HG03460 (cell line): ENCODE measurements around the gene FOS.
"Not testable (repeated sequence)": the region's sequence is repeated elsewhere in the genome, so short reads cannot be mapped to it uniquely, and the experiment has no call there.

Experiments used
- ATAC-seq: cut with Tn5 transposase; IDR thresholded peaks from one replicate; pipeline ENCODE4 v1.9.1; 2021; ENCODE audit not compliant: unreplicated experiment

Gene FOS

GRCh38 chr14:75278422-75279152 is at the start of gene FOS:
Gene FOS (plus strand): TSS chr14:75278828. CDS start chr14:75278983, 155 bp downstream.
- ATAC-seq = peak; percentile 78

GRCh38 chr14:75229661-75230139 is 48.9 kb upstream of the FOS start:
- no peak for ATAC-seq

- peak; percentile 52 for ATAC-seq
Observed at GRCh38 chr14:75230140-75230792, 48.4 kb upstream of the FOS start.

GRCh38 chr14:75231320-75231719 is 47.3 kb upstream of the FOS start:
- no peak for ATAC-seq

GRCh38 chr14:75232191-75232590 is 46.4 kb upstream of the FOS start:
- ATAC-seq = no peak

- ATAC-seq = no peak
Observed at GRCh38 chr14:75232597-75232996, 46.0 kb upstream of the FOS start.

GRCh38 chr14:75234173-75235115 is 44.2 kb upstream of the FOS start:
- no peak for ATAC-seq

- ATAC-seq = not testable (repeated sequence)
Observed at GRCh38 chr14:75235198-75235597, 43.4 kb upstream of the FOS start.

- ATAC-seq = no peak
Observed at GRCh38 chr14:75236467-75236866, 42.2 kb upstream of the FOS start.

- ATAC-seq = no peak
Observed at GRCh38 chr14:75236901-75237419, 41.7 kb upstream of the FOS start.

GRCh38 chr14:75238756-75239455 is 39.7 kb upstream of the FOS start:
- ATAC-seq = no peak

- ATAC-seq = no peak
Observed at GRCh38 chr14:75240781-75241180, 37.8 kb upstream of the FOS start.

- no peak for ATAC-seq
Observed at GRCh38 chr14:75242546-75243273, 35.9 kb upstream of the FOS start.

GRCh38 chr14:75244121-75244520 is 34.5 kb upstream of the FOS start:
- ATAC-seq = no peak

GRCh38 chr14:75246546-75247285 is 31.9 kb upstream of the FOS start:
- ATAC-seq = no peak

GRCh38 chr14:75247286-75247922 is 31.2 kb upstream of the FOS start:
- ATAC-seq = no peak

- no peak for ATAC-seq
Observed at GRCh38 chr14:75247939-75248338, 30.7 kb upstream of the FOS start.

GRCh38 chr14:75249251-75249957 is 29.2 kb upstream of the FOS start:
- ATAC-seq = peak; percentile 90
